H1 (cell line): ENCODE results near the gene MYH10. TPM values are rescaled to one million over a fixed set of nuclear protein-coding genes. Genes with fewer than 3 reads are reported as not detected.

Experiments
- BRCA1 ChIP-seq: IDR thresholded peaks from 2 replicates; pipeline ENCODE4 v1.6.1; 2012; ENCODE audit warnings: low read depth, low read length, improper control_type of control experiment
- CBX8 ChIP-seq: fragments of 300-800, 300-1000 bp; sonication (generic); IDR thresholded peaks from 2 replicates; pipeline ENCODE4 v1.7.1; 2016; ENCODE audit warnings: low read depth, low read length, borderline replicate concordance
- EGR1 ChIP-seq: IDR thresholded peaks from 2 replicates; pipeline ENCODE4 v1.6.1; 2011; ENCODE audit warnings: low read depth, low read length, borderline replicate concordance
- RAD21 ChIP-seq, 2 experiments: IDR thresholded peaks in 1 of 2; conservative IDR thresholded peaks in 1 of 2; 2 replicates each; pipeline ENCODE4 v1.6.1; 2011; ENCODE audit warnings: low read depth in 2 of 2, low read length in 2 of 2, improper control_type of control experiment in 1 of 2, inconsistent platforms in 1 of 2, mild to moderate bottlenecking in 1 of 2, moderate library complexity in 1 of 2
- SIN3A ChIP-seq, 2 experiments: IDR thresholded peaks in 1 of 2; conservative IDR thresholded peaks in 1 of 2; 2 replicates each; pipeline ENCODE4 v1.6.1; 2011 to 2012; ENCODE audit warnings: low read length in 2 of 2, improper control_type of control experiment in 1 of 2, low read depth in 1 of 2, mild to moderate bottlenecking in 1 of 2
- SP1 ChIP-seq: IDR thresholded peaks from 2 replicates; pipeline ENCODE4 v1.6.1; 2011; ENCODE audit warnings: low read depth, low read length
- TAF7 ChIP-seq: optimal IDR thresholded peaks from 2 replicates; pipeline ENCODE3; 2011; ENCODE audit warnings: low read depth, mild to moderate bottlenecking, inconsistent platforms, low read length, moderate library complexity, borderline replicate concordance
- polyA plus RNA-seq, 7 experiments: library from polyadenylated mRNA; depleted of rRNA in 3 of 7; stranded (reverse) in 5 of 7; unstranded in 2 of 7; fragments of >200 nt in 5 of 7; fragments of 200-250 nt in 2 of 7; gene quantifications; 1 replicate in 5 of 7; 2 replicates in 1 of 7; 4 replicates in 1 of 7; pipeline versions ENCODE4 v1.2.1 to v1.2.3, GENCODE V29; 2011 to 2013; ENCODE audit warnings: missing spikeins in 2 of 7, mixed read lengths in 2 of 7
- total RNA-seq: library from RNA; stranded (reverse); fragmentation: NEBNext Ultra II Directional; extraction: Animal tissue kit (Norgen Biotek cat#: 25700); gene quantifications from 2 replicates; pipeline ENCODE4 v1.2.1, GENCODE V29; 2021

Gene MYH10
- total and polyA plus RNA-seq, 2 of the 8 experiments (the other 6 are each of a cell fraction or from before 2014, with no cell fraction given), result 64.1 to 289 TPM

- TF ChIP-seq SIN3A (conservative IDR thresholded peaks at IDR 0.05 in 1 of 2, IDR thresholded peaks at IDR 0.05 in 1 of 2; ENCODE audit: low read depth in 1 of 2, low read length in 2 of 2) (peak in 1 of 2 experiments; percentile 52; a peak in 2 of 4 replicates), BRCA1 (peak; percentile 65), EGR1 (peak; percentile 92; the same call in 1 of the 2 replicates), CBX8 (no peak), SP1 (peak; percentile 97), RAD21 (IDR thresholded peaks at IDR 0.05 in 1 of 2, conservative IDR thresholded peaks at IDR 0.05 in 1 of 2; ENCODE audit: low read depth in 2 of 2, low read length in 2 of 2) (peak; percentile 27 to 28; a peak in 2 of 4 replicates), TAF7 (peak; percentile 75)
- TF ChIP-seq, all 59 proteins: peak for 26
These were observed 453 bp upstream of the MYH10 start (continued) for GRCh38 chr17:8630802-8631553.
